Upper lobe of right lung (tissue), 1 donor: ENCODE results near the gene ICAM4. TPM values are rescaled to one million over a fixed set of nuclear protein-coding genes. Genes with fewer than 3 reads are reported as not detected.
A peak's percentile ranks its signal among the peaks of the same experiment; 100 is the strongest.

ENCODE experiments used
- ATAC-seq: fragments of 200-7000 bp; cut with Tn5 transposase; one replicate; pipeline ENCODE4 v1.9.1; 2020; ENCODE audit warnings: mild to moderate bottlenecking, moderate library complexity
- DNase-seq: peaks from one replicate; pipeline ENCODE4 v3.0.0-alpha.2; 2020
- H3K27ac ChIP-seq: fragments of 200-600 bp; one replicate; pipeline ENCODE4 v1.8.0; 2022
- H3K27me3 ChIP-seq: fragments of 200-600 bp; one replicate; pipeline ENCODE4 v1.8.0; 2022; ENCODE audit warnings: mild to moderate bottlenecking
- H3K36me3 ChIP-seq: fragments of 200-600 bp; one replicate; pipeline ENCODE4 v1.8.0; 2022
- H3K4me1 ChIP-seq: fragments of 200-600 bp; one replicate; pipeline ENCODE4 v1.8.0; 2022
- H3K4me3 ChIP-seq: fragments of 200-600 bp; one replicate; pipeline ENCODE4 v1.8.0; 2022; ENCODE audit warnings: mild to moderate bottlenecking
- H3K9me3 ChIP-seq: fragments of 200-600 bp; one replicate; pipeline ENCODE4 v1.8.0; 2022
- intact Hi-C: fragments of 100-400 bp; cut with DNase I; formaldehyde crosslinking; loops from one replicate; pipeline ENCODE4 v1.11.0; 2022
- total RNA-seq: library from RNA; stranded (reverse); fragmentation: NEBNext Ultra II Directional; extraction: Animal tissue kit (Norgen Biotek cat#: 25700); gene quantifications from one replicate; pipeline ENCODE4 v1.2.1, GENCODE V29; 2021
- TF ChIP-seq, protein P1 (sequence below): fragments of 200-600 bp; IDR thresholded peaks from one replicate; pipeline ENCODE4 v1.8.0; 2022; ENCODE audit warnings: antibody characterized with exemption
- donor health status: DM: no; HTN: yes; CAD: no; lungs with severe emphysema.

ICAM4 gene
- total RNA-seq, 1 donor from 2014 or later, result 11.1 TPM

GRCh38 chr19:10284960-10285278 lies 1.8 kb upstream of the ICAM4 start:
- peak overlapping the region; percentile 55 for H3K27ac ChIP-seq
- intact Hi-C loops, result no loop called here
- peaks cover 57% of the 10 kb centered on the region for H3K36me3 ChIP-seq

GRCh38 chr19:10285393-10285792 lies 1.4 kb upstream of the ICAM4 start:
- H3K4me3 ChIP-seq, result no peak overlapping the region
- intact Hi-C loops, result no loop called here
- H3K27ac ChIP-seq, result peak overlapping the region; percentile 55
- ATAC-seq (no peak), DNase-seq (no peak)
- peaks cover 65% of the 10 kb centered on the region for H3K4me1 ChIP-seq
- TF ChIP-seq, protein P1, sequence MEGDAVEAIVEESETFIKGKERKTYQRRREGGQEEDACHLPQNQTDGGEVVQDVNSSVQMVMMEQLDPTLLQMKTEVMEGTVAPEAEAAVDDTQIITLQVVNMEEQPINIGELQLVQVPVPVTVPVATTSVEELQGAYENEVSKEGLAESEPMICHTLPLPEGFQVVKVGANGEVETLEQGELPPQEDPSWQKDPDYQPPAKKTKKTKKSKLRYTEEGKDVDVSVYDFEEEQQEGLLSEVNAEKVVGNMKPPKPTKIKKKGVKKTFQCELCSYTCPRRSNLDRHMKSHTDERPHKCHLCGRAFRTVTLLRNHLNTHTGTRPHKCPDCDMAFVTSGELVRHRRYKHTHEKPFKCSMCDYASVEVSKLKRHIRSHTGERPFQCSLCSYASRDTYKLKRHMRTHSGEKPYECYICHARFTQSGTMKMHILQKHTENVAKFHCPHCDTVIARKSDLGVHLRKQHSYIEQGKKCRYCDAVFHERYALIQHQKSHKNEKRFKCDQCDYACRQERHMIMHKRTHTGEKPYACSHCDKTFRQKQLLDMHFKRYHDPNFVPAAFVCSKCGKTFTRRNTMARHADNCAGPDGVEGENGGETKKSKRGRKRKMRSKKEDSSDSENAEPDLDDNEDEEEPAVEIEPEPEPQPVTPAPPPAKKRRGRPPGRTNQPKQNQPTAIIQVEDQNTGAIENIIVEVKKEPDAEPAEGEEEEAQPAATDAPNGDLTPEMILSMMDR, result no peak
- H3K9me3 ChIP-seq, result no peaks in the 10 kb centered on the region
- peaks cover 52% of the 10 kb centered on the region for H3K36me3 ChIP-seq
- H3K27me3 ChIP-seq, result peaks cover 8% of the 10 kb centered on the region

More at GRCh38 chr19:10284960-10285278, 1.8 kb upstream of the ICAM4 start:
- Histone ChIP-seq H3K9me3 (no peaks in the 10 kb centered on the region), H3K4me1 (peaks cover 63% of the 10 kb centered on the region), H3K4me3 (no peak overlapping the region), H3K27me3 (peaks cover 7% of the 10 kb centered on the region)
- ATAC-seq (no peak), DNase-seq (no peak)
- TF ChIP-seq, protein P1, result no peak

- Histone ChIP-seq H3K4me3 (peak overlapping the region; percentile 58), H3K27me3 (peaks cover 27% of the 10 kb centered on the region), H3K4me1 (peaks cover 82% of the 10 kb centered on the region), H3K36me3 (peaks cover 25% of the 10 kb centered on the region), H3K27ac (peak overlapping the region; percentile 42), H3K9me3 (no peaks in the 10 kb centered on the region)
- ATAC-seq (peak; percentile 4), DNase-seq (peak; percentile 79)
- intact Hi-C loops, result no loop called here
- TF ChIP-seq, protein P1, result no peak
Measured at GRCh38 chr19:10288662-10289166, 2.0 kb downstream of the ICAM4 start.

GRCh38 chr19:10289167-10289835 lies 2.5 kb downstream of the ICAM4 start:
- Histone ChIP-seq H3K9me3 (no peaks in the 10 kb centered on the region), H3K27me3 (peaks cover 33% of the 10 kb centered on the region), H3K36me3 (peaks cover 19% of the 10 kb centered on the region), H3K4me1 (peaks cover 79% of the 10 kb centered on the region), H3K4me3 (peak overlapping the region; percentile 58), H3K27ac (peak overlapping the region; percentile 42)
- DNase-seq, result peak; percentile 86
- ATAC-seq, result peak; percentile 5
- TF ChIP-seq, protein P1, result no peak
- intact Hi-C loops, result no loop called here

DNA sequence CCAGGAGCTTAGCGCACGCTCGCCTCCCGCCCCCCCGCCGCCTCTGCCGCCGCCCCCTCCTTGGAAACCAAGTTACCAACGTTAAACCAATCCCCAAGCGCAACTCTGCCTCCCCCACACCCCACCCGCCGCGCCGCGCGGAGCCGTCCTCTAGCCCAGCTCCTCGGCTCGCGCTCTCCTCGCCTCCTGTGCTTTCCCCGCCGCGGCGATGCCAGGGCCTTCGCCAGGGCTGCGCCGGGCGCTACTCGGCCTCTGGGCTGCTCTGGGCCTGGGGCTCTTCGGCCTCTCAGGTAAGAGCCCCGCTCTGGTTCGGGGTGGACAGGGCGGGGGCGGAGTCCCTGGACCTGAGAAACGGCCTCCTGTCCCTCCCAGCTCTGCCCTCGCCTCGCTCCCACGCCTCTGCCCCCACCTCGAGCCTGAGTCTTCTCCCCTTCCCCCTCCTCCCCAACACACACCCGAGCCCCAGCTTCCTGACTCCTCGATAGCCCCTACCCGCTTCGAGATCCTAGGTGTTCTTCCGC lies 3.1 kb downstream of the ICAM4 start, which contains the start of gene ICAM5:
TSS of gene ICAM5 (plus strand) at position 117 of the 521 bp plus-strand sequence. CDS start at position 209, 92 bp downstream.
- ATAC-seq, result no peak
- Histone ChIP-seq H3K27me3 (peaks cover 37% of the 10 kb centered on the region), H3K4me3 (peak within 1 kb of the TSS; percentile 58)

More for the DNA sequence above, 3.1 kb downstream of the ICAM4 start, which contains the start of gene ICAM5:
- peak within 1 kb of the TSS; percentile 42 for H3K27ac ChIP-seq
- intact Hi-C loops, result no loop called here
- H3K36me3 ChIP-seq, result peaks cover 13% of the 10 kb centered on the region
- TF ChIP-seq, protein P1, result no peak
- no peaks in the 10 kb centered on the region for H3K9me3 ChIP-seq
- H3K4me1 ChIP-seq, result peaks cover 77% of the 10 kb centered on the region
- no peak for DNase-seq
